Liver (tissue), 9 donors: ENCODE measurements around the gene C11orf68. TPM values are rescaled to one million over a fixed set of nuclear protein-coding genes. Genes with fewer than 3 reads are reported as not detected.

Source experiments
- DNase-seq: peaks from one replicate; pipeline ENCODE4 v3.0.0-alpha.2; 2017; ENCODE audit warnings: low spot score
- H3K27ac ChIP-seq, 2 donors: one replicate each; pipeline ENCODE4 v1.7.0; 2013; ENCODE audit warnings: inconsistent platforms in 2 of 2, low read length in 2 of 2, control low read depth in 1 of 2, low read depth in 1 of 2, mild to moderate bottlenecking in 1 of 2
- H3K27me3 ChIP-seq, 4 donors: one replicate each; pipeline versions ENCODE4 v1.6.1 to v1.7.0; 2013; ENCODE audit warnings: low read length in 3 of 4, inconsistent platforms in 1 of 4, mild to moderate bottlenecking in 1 of 4, moderate library complexity in 1 of 4; ENCODE audit not compliant: control insufficient read depth in 4 of 4, insufficient read depth in 4 of 4
- H3K36me3 ChIP-seq, 4 donors: one replicate each; pipeline versions ENCODE4 v1.6.1 to v1.7.0; 2013; ENCODE audit warnings: low read length in 3 of 4, mild to moderate bottlenecking in 3 of 4, low read depth in 1 of 4, moderate library complexity in 1 of 4; ENCODE audit not compliant: control insufficient read depth in 4 of 4, insufficient read depth in 3 of 4
- H3K4me1 ChIP-seq, 4 donors: one replicate each; pipeline versions ENCODE4 v1.6.1 to v1.7.0; 2013; ENCODE audit warnings: low read length in 3 of 4, mild to moderate bottlenecking in 3 of 4, moderate library complexity in 1 of 4; ENCODE audit not compliant: control insufficient read depth in 4 of 4, insufficient read depth in 4 of 4
- H3K4me3 ChIP-seq, 3 donors: one replicate each; pipeline versions ENCODE4 v1.6.1 to v1.7.0; 2013; ENCODE audit warnings: low read length in 3 of 3, control low read depth in 1 of 3, low read depth in 1 of 3, mild to moderate bottlenecking in 1 of 3
- H3K9ac ChIP-seq, 2 donors: one replicate each; pipeline ENCODE4 v1.7.0; 2013; ENCODE audit warnings: low read length in 2 of 2, mild to moderate bottlenecking in 2 of 2, moderate library complexity in 2 of 2, control low read depth in 1 of 2, low read depth in 1 of 2
- H3K9me3 ChIP-seq, 4 donors: one replicate each; pipeline versions ENCODE4 v1.6.1 to v1.7.0; 2013; ENCODE audit warnings: low read length in 3 of 4; ENCODE audit not compliant: control insufficient read depth in 4 of 4
- ATF3 ChIP-seq: IDR thresholded peaks from 2 replicates; pipeline ENCODE4 v1.6.1; 2016; ENCODE audit warnings: antibody characterized with exemption
- EGR1 ChIP-seq, 2 donors: IDR thresholded peaks; 2 replicates each; pipeline ENCODE4 v1.6.1; 2016 to 2018; ENCODE audit warnings: antibody characterized with exemption in 2 of 2, low read depth in 2 of 2
- FOXA1 ChIP-seq: IDR thresholded peaks from 2 replicates; pipeline ENCODE4 v1.6.1; 2016; ENCODE audit warnings: antibody characterized with exemption
- FOXA2 ChIP-seq: IDR thresholded peaks from 2 replicates; pipeline ENCODE4 v1.6.1; 2016; ENCODE audit warnings: antibody characterized with exemption
- GABPA ChIP-seq, 2 donors: IDR thresholded peaks in 1 of 2; conservative IDR thresholded peaks in 1 of 2; 2 replicates each; pipeline ENCODE4 v1.6.1; 2016; ENCODE audit warnings: antibody characterized with exemption in 2 of 2, mild to moderate bottlenecking in 1 of 2, moderate library complexity in 1 of 2
- HNF4A ChIP-seq, 2 donors: conservative IDR thresholded peaks; 2 replicates each; pipeline ENCODE4 v1.6.1; 2016; ENCODE audit warnings: antibody characterized with exemption in 2 of 2, mild to moderate bottlenecking in 2 of 2
- HNF4G ChIP-seq: IDR thresholded peaks from 2 replicates; pipeline ENCODE4 v1.6.1; 2016; ENCODE audit warnings: antibody characterized with exemption
- JUND ChIP-seq, 2 donors: IDR thresholded peaks; 2 replicates each; pipeline ENCODE4 v1.6.1; 2016; ENCODE audit warnings: antibody characterized with exemption in 2 of 2
- NR2F2 ChIP-seq: IDR thresholded peaks from 2 replicates; pipeline ENCODE4 v1.6.1; 2016; ENCODE audit warnings: antibody characterized with exemption
- RAD21 ChIP-seq, 2 donors: IDR thresholded peaks; 2 replicates each; pipeline ENCODE4 v1.6.1; 2016; ENCODE audit warnings: antibody characterized with exemption in 2 of 2, mild to moderate bottlenecking in 2 of 2
- REST ChIP-seq: IDR thresholded peaks from 2 replicates; pipeline ENCODE4 v1.6.1; 2016; ENCODE audit warnings: antibody characterized with exemption, mild to moderate bottlenecking
- RXRA ChIP-seq, 2 donors: IDR thresholded peaks; 2 replicates each; pipeline ENCODE4 v1.6.1; 2017 to 2018; ENCODE audit warnings: antibody characterized with exemption in 2 of 2, mild to moderate bottlenecking in 1 of 2
- SP1 ChIP-seq: IDR thresholded peaks from 2 replicates; pipeline ENCODE4 v1.6.1; 2018; ENCODE audit warnings: antibody characterized with exemption, mild to moderate bottlenecking
- TAF1 ChIP-seq: conservative IDR thresholded peaks from 2 replicates; pipeline ENCODE4 v1.6.1; 2016; ENCODE audit warnings: antibody characterized with exemption, mild to moderate bottlenecking
- YY1 ChIP-seq: IDR thresholded peaks from 2 replicates; pipeline ENCODE4 v1.6.1; 2016; ENCODE audit warnings: antibody characterized with exemption, mild to moderate bottlenecking
- WGBS: extraction: QIAGEN DNeasy Blood & Tissue Kit; methylation state at CpG from one replicate; pipeline ENCODE4 v1.1.7; 2013; 5-methylcytosine and 5-hydroxymethylcytosine counted together
- polyA plus RNA-seq, 2 donors: library from polyadenylated mRNA; stranded (reverse) in 1 of 2; unstranded in 1 of 2; fragments of 200-250 nt in 1 of 2; fragments of >200 nt in 1 of 2; fragmentation: Nextera tagmentation in 1 of 2; extraction: Ambion mirVana in 1 of 2; gene quantifications; one replicate each; pipeline versions ENCODE4 v1.2.1 to v1.2.3, GENCODE V29; 2013 to 2015
- total RNA-seq, 2 donors: library from RNA; depleted of rRNA; stranded (reverse); fragments of >200 nt; gene quantifications; one replicate each; pipeline ENCODE4 v1.2.3, GENCODE V29; 2014
- TF ChIP-seq, protein P1 (sequence below): fragments of 150-350 bp; IDR thresholded peaks from 2 replicates; pipeline ENCODE4 v1.5.1; 2017; ENCODE audit warnings: improper control_type of control experiment, low read depth, low read length; ENCODE audit not compliant: missing input control
- TF ChIP-seq, protein P2 (sequence below): IDR thresholded peaks from 2 replicates; pipeline ENCODE4 v1.6.1; 2016; ENCODE audit warnings: antibody characterized with exemption
- TF ChIP-seq, protein P3 (sequence below): IDR thresholded peaks from 2 replicates; pipeline ENCODE4 v1.6.1; 2016; ENCODE audit warnings: antibody characterized with exemption
- donor health status: healthy.
- donor health status: healthy.
- donor health status: healthy.
- donor health status: healthy.
- donor health status: healthy.

The C11orf68 gene
- total and polyA plus RNA-seq, 4 donors = 4.4 to 15.4 (median 11.2) TPM

- no peak for DNase-seq
- 78% methylated on average over 24 of the region's 24 CpGs for WGBS
- H3K4me1 ChIP-seq = peaks cover 0 to 20% (median 6%) of the 10 kb centered on the region in 4 donors
- TF ChIP-seq NR2F2 (peak; percentile 51), FOXA2 (no peak)
- H3K36me3 ChIP-seq = peaks cover 0 to 13% (median 3%) of the 10 kb centered on the region in 4 donors
- no peaks in the 10 kb centered on the region for H3K27me3 ChIP-seq
- no peak overlapping the region for H3K27ac ChIP-seq
- H3K9ac ChIP-seq = no peak overlapping the region
- no peak overlapping the region for H3K4me3 ChIP-seq
- H3K9me3 ChIP-seq = no peaks in the 10 kb centered on the region
Measured at GRCh38 chr11:65870706-65871681, 47.9 kb downstream of the C11orf68 start.

DNA sequence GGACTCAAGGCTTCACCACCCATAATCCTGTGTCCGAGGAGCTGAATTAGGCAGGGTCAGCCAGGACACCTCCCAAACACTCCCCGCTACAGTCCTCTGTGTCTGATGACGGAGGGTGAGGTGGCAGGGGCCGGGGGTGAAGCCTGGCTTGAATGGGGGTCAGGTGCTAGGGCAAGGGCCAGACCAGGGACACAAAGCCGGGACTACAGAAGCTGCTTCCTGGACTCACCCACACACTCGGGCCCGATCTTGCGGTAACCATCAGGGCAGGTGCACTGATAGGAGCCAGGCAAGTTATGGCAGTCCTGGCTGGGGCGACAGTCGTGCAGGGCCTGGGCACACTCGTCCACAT lies 48.6 kb downstream of the C11orf68 start:
- H3K36me3 ChIP-seq = peaks cover under 1 to 20% (median 3%) of the 10 kb centered on the region in 4 donors
- DNase-seq = no peak

More for the DNA sequence above, 48.6 kb downstream of the C11orf68 start:
- WGBS = 79% methylated on average over 11 of the region's 11 CpGs
- no peaks in the 10 kb centered on the region for H3K27me3 ChIP-seq
- TF ChIP-seq JUND (IDR thresholded peaks at IDR 0.05) (no peak), GABPA (IDR thresholded peaks at IDR 0.05 in 1 of 2, conservative IDR thresholded peaks at IDR 0.05 in 1 of 2) (no peak), FOXA2 (no peak), SP1 (no peak), NR2F2 (no peak), REST (no peak), FOXA1 (no peak), HNF4A (conservative IDR thresholded peaks at IDR 0.05) (no peak), RAD21 (IDR thresholded peaks at IDR 0.05) (no peak), ATF3 (no peak), HNF4G (no peak), EGR1 (IDR thresholded peaks at IDR 0.05; ENCODE audit: low read depth in 2 of 2) (no peak), TAF1 (no peak), YY1 (no peak), RXRA (IDR thresholded peaks at IDR 0.05) (no peak)
- TF ChIP-seq, protein P1, sequence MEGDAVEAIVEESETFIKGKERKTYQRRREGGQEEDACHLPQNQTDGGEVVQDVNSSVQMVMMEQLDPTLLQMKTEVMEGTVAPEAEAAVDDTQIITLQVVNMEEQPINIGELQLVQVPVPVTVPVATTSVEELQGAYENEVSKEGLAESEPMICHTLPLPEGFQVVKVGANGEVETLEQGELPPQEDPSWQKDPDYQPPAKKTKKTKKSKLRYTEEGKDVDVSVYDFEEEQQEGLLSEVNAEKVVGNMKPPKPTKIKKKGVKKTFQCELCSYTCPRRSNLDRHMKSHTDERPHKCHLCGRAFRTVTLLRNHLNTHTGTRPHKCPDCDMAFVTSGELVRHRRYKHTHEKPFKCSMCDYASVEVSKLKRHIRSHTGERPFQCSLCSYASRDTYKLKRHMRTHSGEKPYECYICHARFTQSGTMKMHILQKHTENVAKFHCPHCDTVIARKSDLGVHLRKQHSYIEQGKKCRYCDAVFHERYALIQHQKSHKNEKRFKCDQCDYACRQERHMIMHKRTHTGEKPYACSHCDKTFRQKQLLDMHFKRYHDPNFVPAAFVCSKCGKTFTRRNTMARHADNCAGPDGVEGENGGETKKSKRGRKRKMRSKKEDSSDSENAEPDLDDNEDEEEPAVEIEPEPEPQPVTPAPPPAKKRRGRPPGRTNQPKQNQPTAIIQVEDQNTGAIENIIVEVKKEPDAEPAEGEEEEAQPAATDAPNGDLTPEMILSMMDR = no peak
- TF ChIP-seq, protein P2, sequence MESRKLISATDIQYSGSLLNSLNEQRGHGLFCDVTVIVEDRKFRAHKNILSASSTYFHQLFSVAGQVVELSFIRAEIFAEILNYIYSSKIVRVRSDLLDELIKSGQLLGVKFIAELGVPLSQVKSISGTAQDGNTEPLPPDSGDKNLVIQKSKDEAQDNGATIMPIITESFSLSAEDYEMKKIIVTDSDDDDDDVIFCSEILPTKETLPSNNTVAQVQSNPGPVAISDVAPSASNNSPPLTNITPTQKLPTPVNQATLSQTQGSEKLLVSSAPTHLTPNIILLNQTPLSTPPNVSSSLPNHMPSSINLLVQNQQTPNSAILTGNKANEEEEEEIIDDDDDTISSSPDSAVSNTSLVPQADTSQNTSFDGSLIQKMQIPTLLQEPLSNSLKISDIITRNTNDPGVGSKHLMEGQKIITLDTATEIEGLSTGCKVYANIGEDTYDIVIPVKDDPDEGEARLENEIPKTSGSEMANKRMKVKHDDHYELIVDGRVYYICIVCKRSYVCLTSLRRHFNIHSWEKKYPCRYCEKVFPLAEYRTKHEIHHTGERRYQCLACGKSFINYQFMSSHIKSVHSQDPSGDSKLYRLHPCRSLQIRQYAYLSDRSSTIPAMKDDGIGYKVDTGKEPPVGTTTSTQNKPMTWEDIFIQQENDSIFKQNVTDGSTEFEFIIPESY = no peak
- TF ChIP-seq, protein P3, sequence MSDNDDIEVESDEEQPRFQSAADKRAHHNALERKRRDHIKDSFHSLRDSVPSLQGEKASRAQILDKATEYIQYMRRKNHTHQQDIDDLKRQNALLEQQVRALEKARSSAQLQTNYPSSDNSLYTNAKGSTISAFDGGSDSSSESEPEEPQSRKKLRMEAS = no peak
- H3K27ac ChIP-seq = no peak overlapping the region
- H3K9ac ChIP-seq = no peak overlapping the region
- H3K9me3 ChIP-seq = no peaks in the 10 kb centered on the region
- H3K4me1 ChIP-seq = peaks cover 0 to 20% (median 6%) of the 10 kb centered on the region in 4 donors
- no peak overlapping the region for H3K4me3 ChIP-seq
